ENCODE data around the gene LCTL.
A peak's percentile ranks its signal among the peaks of the same experiment; 100 is the strongest.

Gene LCTL

GRCh38 chr15:66545255-66545654, 20.5 kb downstream of the LCTL start:
- Histone ChIP-seq H3K4me1 (ENCODE audit: control insufficient read depth in 5 of 5, insufficient read depth in 5 of 5, low read length in 5 of 5) (no peaks in the 10 kb centered on the region), H3K9ac (ENCODE audit: low read length in 5 of 5) (no peak overlapping the region), H3K36me3 (ENCODE audit: control insufficient read depth in 5 of 5, insufficient read depth in 5 of 5, low read length in 5 of 5) (peaks cover 0 to 3% (median 3%) of the 10 kb centered on the region in 5 donors), H3K9me3 (ENCODE audit: control insufficient read depth in 5 of 5, low read length in 5 of 5) (no peaks in the 10 kb centered on the region), H3K27ac (ENCODE audit: low read depth, low read length) (no peak overlapping the region), H3K27me3 (ENCODE audit: control insufficient read depth in 5 of 5, insufficient read depth in 4 of 5, low read length in 5 of 5) (no peaks in the 10 kb centered on the region), H3K4me3 (ENCODE audit: low read depth in 1 of 5, low read length in 5 of 5) (no peak overlapping the region)

GRCh38 chr15:66542896-66543295, 22.9 kb downstream of the LCTL start:
- peaks cover 2 to 15% (median 4%) of the 10 kb centered on the region in 5 donors for H3K36me3 ChIP-seq (ENCODE audit: control insufficient read depth in 5 of 5, insufficient read depth in 5 of 5, low read length in 5 of 5)
- no peak overlapping the region for H3K9ac ChIP-seq (ENCODE audit: low read length in 5 of 5)
- H3K4me1 ChIP-seq (ENCODE audit: control insufficient read depth in 5 of 5, insufficient read depth in 5 of 5, low read length in 5 of 5) = no peaks in the 10 kb centered on the region
- H3K27me3 ChIP-seq (ENCODE audit: control insufficient read depth in 5 of 5, insufficient read depth in 4 of 5, low read length in 5 of 5) = no peaks in the 10 kb centered on the region
- H3K4me3 ChIP-seq (ENCODE audit: low read depth in 1 of 5, low read length in 5 of 5) = no peak overlapping the region
- no peaks in the 10 kb centered on the region for H3K9me3 ChIP-seq (ENCODE audit: control insufficient read depth in 5 of 5, low read length in 5 of 5)
- H3K27ac ChIP-seq (ENCODE audit: low read depth, low read length) = no peak overlapping the region

GRCh38 chr15:66535056-66535455, 30.7 kb downstream of the LCTL start:
- peaks cover 2 to 19% (median 7%) of the 10 kb centered on the region in 5 donors for H3K36me3 ChIP-seq (ENCODE audit: control insufficient read depth in 5 of 5, insufficient read depth in 5 of 5, low read length in 5 of 5)
- no peaks in the 10 kb centered on the region for H3K4me1 ChIP-seq (ENCODE audit: control insufficient read depth in 5 of 5, insufficient read depth in 5 of 5, low read length in 5 of 5)
- no peaks in the 10 kb centered on the region for H3K9me3 ChIP-seq (ENCODE audit: control insufficient read depth in 5 of 5, low read length in 5 of 5)
- H3K9ac ChIP-seq (ENCODE audit: low read length in 5 of 5) = no peak overlapping the region
- H3K27ac ChIP-seq (ENCODE audit: low read depth, low read length) = no peak overlapping the region
- H3K27me3 ChIP-seq (ENCODE audit: control insufficient read depth in 5 of 5, insufficient read depth in 4 of 5, low read length in 5 of 5) = no peaks in the 10 kb centered on the region
- no peak overlapping the region for H3K4me3 ChIP-seq (ENCODE audit: low read depth in 1 of 5, low read length in 5 of 5)

DNA sequence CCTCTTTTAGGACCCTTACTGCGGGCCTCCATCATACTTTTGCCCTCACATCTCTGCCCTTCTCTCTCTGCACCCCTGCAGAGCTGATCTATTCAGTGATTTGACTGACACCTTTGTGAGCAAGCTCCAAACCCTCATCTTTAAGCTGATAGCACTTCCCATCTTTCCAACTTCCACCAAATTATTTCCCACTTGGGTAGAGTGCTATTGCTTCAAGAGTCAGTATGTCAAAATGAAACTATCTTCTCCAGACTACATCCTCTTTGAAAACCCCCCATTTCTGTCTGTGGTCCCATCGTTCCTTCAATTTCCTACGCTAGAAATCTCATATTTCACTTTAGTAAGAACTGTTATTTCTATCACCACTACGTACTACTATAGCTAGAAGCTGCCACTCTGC, 41.0 kb downstream of the LCTL start:
- Histone ChIP-seq H3K4me3 (ENCODE audit: low read depth in 1 of 5, low read length in 5 of 5) (no peak overlapping the region), H3K9me3 (ENCODE audit: control insufficient read depth in 5 of 5, low read length in 5 of 5) (no peaks in the 10 kb centered on the region), H3K27me3 (ENCODE audit: control insufficient read depth in 5 of 5, insufficient read depth in 4 of 5, low read length in 5 of 5) (no peaks in the 10 kb centered on the region), H3K27ac (ENCODE audit: low read depth, low read length) (no peak overlapping the region), H3K4me1 (ENCODE audit: control insufficient read depth in 5 of 5, insufficient read depth in 5 of 5, low read length in 5 of 5) (no peaks in the 10 kb centered on the region), H3K36me3 (ENCODE audit: control insufficient read depth in 5 of 5, insufficient read depth in 5 of 5, low read length in 5 of 5) (peaks cover 0 to 19% (median 4%) of the 10 kb centered on the region in 5 donors), H3K9ac (ENCODE audit: low read length in 5 of 5) (no peak overlapping the region)

DNA sequence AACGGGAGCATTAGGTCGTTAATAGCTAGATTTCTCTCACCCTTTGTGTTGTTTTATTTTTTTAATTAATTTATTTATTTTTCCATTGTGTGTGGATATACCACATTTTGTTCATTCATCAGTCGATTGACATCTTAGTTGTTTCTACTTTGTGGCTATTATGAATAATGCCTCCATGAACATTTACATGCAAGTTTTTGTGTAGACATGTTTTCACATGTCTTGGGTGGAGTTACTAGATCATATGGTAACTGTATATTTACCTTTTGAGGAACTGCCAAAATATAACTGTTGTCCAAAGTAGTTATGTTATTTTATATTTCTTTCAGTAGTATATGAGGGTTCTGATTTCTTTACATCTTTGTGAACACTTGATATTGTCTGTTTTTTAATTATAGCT, 41.9 kb downstream of the LCTL start:
- Histone ChIP-seq H3K9me3 (ENCODE audit: control insufficient read depth in 5 of 5, low read length in 5 of 5) (no peaks in the 10 kb centered on the region), H3K4me3 (ENCODE audit: low read depth in 1 of 5, low read length in 5 of 5) (no peak overlapping the region), H3K36me3 (ENCODE audit: control insufficient read depth in 5 of 5, insufficient read depth in 5 of 5, low read length in 5 of 5) (peaks cover 0 to 14% (median 2%) of the 10 kb centered on the region in 5 donors), H3K9ac (ENCODE audit: low read length in 5 of 5) (no peak overlapping the region), H3K27me3 (ENCODE audit: control insufficient read depth in 5 of 5, insufficient read depth in 4 of 5, low read length in 5 of 5) (no peaks in the 10 kb centered on the region), H3K4me1 (ENCODE audit: control insufficient read depth in 5 of 5, insufficient read depth in 5 of 5, low read length in 5 of 5) (no peaks in the 10 kb centered on the region), H3K27ac (ENCODE audit: low read depth, low read length) (no peak overlapping the region)

DNA sequence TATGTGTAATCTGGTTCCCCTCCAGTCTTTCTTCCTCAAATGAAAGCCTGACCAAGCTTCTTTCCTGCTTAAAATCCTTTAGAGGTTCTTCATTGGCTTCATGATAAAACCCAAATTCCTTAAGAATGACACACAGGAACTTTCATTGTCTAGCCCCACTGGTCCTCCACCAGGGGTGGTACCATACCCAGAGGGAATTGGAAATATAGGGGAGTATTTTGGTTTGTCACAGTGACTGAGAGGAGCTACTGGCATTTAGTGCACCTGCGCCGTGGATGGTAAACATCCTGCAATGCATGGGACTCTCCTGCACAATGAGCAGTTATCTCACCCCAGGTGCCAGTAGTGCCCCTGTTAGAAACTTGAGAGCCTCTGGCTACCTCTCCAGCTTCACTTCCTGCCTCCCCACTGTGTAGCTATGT, 49.9 kb downstream of the LCTL start:
- no peak overlapping the region for H3K27ac ChIP-seq (ENCODE audit: low read depth, low read length)
- H3K4me1 ChIP-seq (ENCODE audit: control insufficient read depth in 5 of 5, insufficient read depth in 5 of 5, low read length in 5 of 5) = no peaks in the 10 kb centered on the region
- peaks cover 3 to 14% (median 5%) of the 10 kb centered on the region in 5 donors for H3K36me3 ChIP-seq (ENCODE audit: control insufficient read depth in 5 of 5, insufficient read depth in 5 of 5, low read length in 5 of 5)
- no peak overlapping the region for H3K9ac ChIP-seq (ENCODE audit: low read length in 5 of 5)
- no peaks in the 10 kb centered on the region for H3K9me3 ChIP-seq (ENCODE audit: control insufficient read depth in 5 of 5, low read length in 5 of 5)
- H3K27me3 ChIP-seq (ENCODE audit: control insufficient read depth in 5 of 5, insufficient read depth in 4 of 5, low read length in 5 of 5) = no peaks in the 10 kb centered on the region
- H3K4me3 ChIP-seq (ENCODE audit: low read depth in 1 of 5, low read length in 5 of 5) = no peak overlapping the region

GRCh38 chr15:66514586-66514985, 51.2 kb downstream of the LCTL start:
- no peaks in the 10 kb centered on the region for H3K9me3 ChIP-seq (ENCODE audit: control insufficient read depth in 5 of 5, low read length in 5 of 5)
- peaks cover 2 to 13% (median 5%) of the 10 kb centered on the region in 5 donors for H3K36me3 ChIP-seq (ENCODE audit: control insufficient read depth in 5 of 5, insufficient read depth in 5 of 5, low read length in 5 of 5)
- H3K9ac ChIP-seq (ENCODE audit: low read length in 5 of 5) = no peak overlapping the region
- no peak overlapping the region for H3K4me3 ChIP-seq (ENCODE audit: low read depth in 1 of 5, low read length in 5 of 5)
- no peaks in the 10 kb centered on the region for H3K27me3 ChIP-seq (ENCODE audit: control insufficient read depth in 5 of 5, insufficient read depth in 4 of 5, low read length in 5 of 5)
- no peak overlapping the region for H3K27ac ChIP-seq (ENCODE audit: low read depth, low read length)
- no peaks in the 10 kb centered on the region for H3K4me1 ChIP-seq (ENCODE audit: control insufficient read depth in 5 of 5, insufficient read depth in 5 of 5, low read length in 5 of 5)

DNA sequence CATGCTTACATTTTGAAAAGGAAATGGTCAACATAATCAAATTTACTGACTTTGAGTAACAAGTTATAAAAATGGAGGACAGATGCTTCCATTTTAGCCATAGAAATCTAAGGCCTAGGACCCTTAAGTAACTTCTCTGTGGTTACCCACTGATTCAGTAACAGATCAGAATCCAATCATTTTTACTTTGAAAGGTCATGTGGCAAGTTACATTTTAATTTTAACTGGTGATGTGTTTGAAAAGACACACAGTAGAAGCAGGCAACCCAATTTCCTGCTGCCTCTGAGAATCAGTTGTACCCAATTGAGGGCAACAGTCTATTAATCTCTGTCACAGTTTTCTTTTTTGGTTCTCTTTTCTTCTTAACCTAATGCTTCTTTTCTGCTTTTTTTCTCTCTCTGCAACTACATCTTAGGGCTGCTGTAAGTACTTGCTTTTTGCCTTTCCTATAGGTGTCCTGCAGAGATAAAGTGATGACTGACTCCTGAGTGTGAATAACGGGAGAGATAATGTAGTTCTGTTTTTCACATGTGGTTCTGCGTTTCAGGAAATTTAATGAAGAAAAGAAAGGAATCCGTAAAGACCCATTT, 57.4 kb downstream of the LCTL start:
- H3K4me1 ChIP-seq (ENCODE audit: control insufficient read depth in 5 of 5, insufficient read depth in 5 of 5, low read length in 5 of 5) = peaks cover 0 to 18% (median 16%) of the 10 kb centered on the region in 5 donors
- no peak overlapping the region for H3K27ac ChIP-seq (ENCODE audit: low read depth, low read length)
- H3K36me3 ChIP-seq (ENCODE audit: control insufficient read depth in 5 of 5, insufficient read depth in 5 of 5, low read length in 5 of 5) = no peaks in the 10 kb centered on the region
- no peaks in the 10 kb centered on the region for H3K27me3 ChIP-seq (ENCODE audit: control insufficient read depth in 5 of 5, insufficient read depth in 4 of 5, low read length in 5 of 5)
- H3K9me3 ChIP-seq (ENCODE audit: control insufficient read depth in 5 of 5, low read length in 5 of 5) = no peaks in the 10 kb centered on the region
- H3K4me3 ChIP-seq (ENCODE audit: low read depth in 1 of 5, low read length in 5 of 5) = no peak overlapping the region
- no peak overlapping the region for H3K9ac ChIP-seq (ENCODE audit: low read length in 5 of 5)

- H3K9me3 ChIP-seq (ENCODE audit: control insufficient read depth in 5 of 5, low read length in 5 of 5) = no peaks in the 10 kb centered on the region
- peak overlapping the region; percentile 82 to 100 (median 94) for H3K4me3 ChIP-seq (ENCODE audit: low read depth in 1 of 5, low read length in 5 of 5)
- H3K9ac ChIP-seq (ENCODE audit: low read length in 5 of 5) = peak overlapping the region in 4 of 5 donors; percentile 80 to 96 (median 88)
- peaks cover 2 to 29% (median 25%) of the 10 kb centered on the region in 5 donors for H3K4me1 ChIP-seq (ENCODE audit: control insufficient read depth in 5 of 5, insufficient read depth in 5 of 5, low read length in 5 of 5)
- peaks cover 13 to 24% (median 23%) of the 10 kb centered on the region in 5 donors for H3K36me3 ChIP-seq (ENCODE audit: control insufficient read depth in 5 of 5, insufficient read depth in 5 of 5, low read length in 5 of 5)
- no peaks in the 10 kb centered on the region for H3K27me3 ChIP-seq (ENCODE audit: control insufficient read depth in 5 of 5, insufficient read depth in 4 of 5, low read length in 5 of 5)
- H3K27ac ChIP-seq (ENCODE audit: low read depth, low read length) = no peak overlapping the region
Observed at GRCh38 chr15:66505818-66506217, 60.0 kb downstream of the LCTL start.

- Histone ChIP-seq H3K4me3 (ENCODE audit: low read depth in 1 of 5, low read length in 5 of 5) (peak overlapping the region; percentile 82 to 100 (median 94)), H3K9ac (ENCODE audit: low read length in 5 of 5) (peak overlapping the region; percentile 80 to 100 (median 93)), H3K36me3 (ENCODE audit: control insufficient read depth in 5 of 5, insufficient read depth in 5 of 5, low read length in 5 of 5) (peaks cover 16 to 28% (median 27%) of the 10 kb centered on the region in 5 donors), H3K9me3 (ENCODE audit: control insufficient read depth in 5 of 5, low read length in 5 of 5) (no peaks in the 10 kb centered on the region), H3K27me3 (ENCODE audit: control insufficient read depth in 5 of 5, insufficient read depth in 4 of 5, low read length in 5 of 5) (no peaks in the 10 kb centered on the region), H3K27ac (ENCODE audit: low read depth, low read length) (peak overlapping the region; percentile 99), H3K4me1 (ENCODE audit: control insufficient read depth in 5 of 5, insufficient read depth in 5 of 5, low read length in 5 of 5) (peaks cover 2 to 29% (median 25%) of the 10 kb centered on the region in 5 donors)
Observed at GRCh38 chr15:66505430-66505811, 60.4 kb downstream of the LCTL start.

All from subcutaneous abdominal adipose tissue (tissue), 5 donors.